ENCODE results near the gene TPM2. TPM values are rescaled to one million over a fixed set of nuclear protein-coding genes. Genes with fewer than 3 reads are reported as not detected.

TPM2 gene
- total and polyA plus RNA-seq, 9 of the 15 experiments (the other 6 are each of a cell fraction or from before 2014, with no cell fraction given) = 0.28 to 16.1 (median 4.5) TPM

DNA sequence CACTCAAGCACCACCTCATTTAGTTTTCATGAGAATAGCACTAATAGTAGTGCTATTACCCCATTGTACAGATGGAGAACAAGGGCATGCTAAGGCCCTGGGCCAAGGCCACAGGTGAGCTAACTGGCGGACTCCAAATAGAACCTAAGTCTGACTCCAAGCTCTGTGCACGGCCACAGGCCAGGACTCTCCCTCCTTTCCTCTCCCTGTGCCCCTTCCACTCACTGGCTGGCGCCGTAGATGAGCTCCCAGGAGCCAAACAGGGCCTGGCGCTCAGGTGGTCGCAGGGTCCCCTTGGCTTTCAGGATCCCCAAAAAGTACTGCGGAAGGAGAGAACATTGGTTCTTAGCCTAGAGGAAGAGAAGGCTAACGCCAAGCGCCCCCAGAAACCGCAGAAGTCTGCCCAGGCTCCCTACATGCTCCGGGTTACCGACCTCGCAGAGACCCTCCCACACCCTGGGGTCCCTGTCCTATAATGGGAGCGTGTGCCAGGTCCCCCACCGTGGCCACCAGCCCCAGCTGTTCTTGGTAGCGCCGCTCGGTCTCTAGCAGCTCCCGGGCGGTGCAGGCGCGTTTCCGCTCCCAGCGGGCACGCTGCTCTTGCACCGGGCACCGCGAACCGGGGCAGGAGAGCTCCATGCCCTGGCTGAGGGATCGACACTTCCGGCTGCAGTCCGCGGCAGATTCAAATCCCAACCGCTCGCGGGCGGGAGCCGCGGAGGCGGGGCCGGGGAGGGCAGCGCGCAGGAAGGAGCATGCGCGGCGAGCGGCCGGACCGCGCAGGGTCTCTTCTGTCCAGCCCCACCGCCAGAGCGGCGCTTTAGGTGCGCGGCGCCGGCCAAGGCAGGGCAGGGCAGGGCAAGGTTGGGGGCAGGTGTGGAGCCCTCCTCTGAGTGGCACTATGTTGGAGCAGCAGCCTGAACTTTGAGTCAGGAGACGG lies 24.9 kb downstream of the TPM2 start, which contains the start of gene ARHGEF39 (continued):
- TF ChIP-seq, protein P1, sequence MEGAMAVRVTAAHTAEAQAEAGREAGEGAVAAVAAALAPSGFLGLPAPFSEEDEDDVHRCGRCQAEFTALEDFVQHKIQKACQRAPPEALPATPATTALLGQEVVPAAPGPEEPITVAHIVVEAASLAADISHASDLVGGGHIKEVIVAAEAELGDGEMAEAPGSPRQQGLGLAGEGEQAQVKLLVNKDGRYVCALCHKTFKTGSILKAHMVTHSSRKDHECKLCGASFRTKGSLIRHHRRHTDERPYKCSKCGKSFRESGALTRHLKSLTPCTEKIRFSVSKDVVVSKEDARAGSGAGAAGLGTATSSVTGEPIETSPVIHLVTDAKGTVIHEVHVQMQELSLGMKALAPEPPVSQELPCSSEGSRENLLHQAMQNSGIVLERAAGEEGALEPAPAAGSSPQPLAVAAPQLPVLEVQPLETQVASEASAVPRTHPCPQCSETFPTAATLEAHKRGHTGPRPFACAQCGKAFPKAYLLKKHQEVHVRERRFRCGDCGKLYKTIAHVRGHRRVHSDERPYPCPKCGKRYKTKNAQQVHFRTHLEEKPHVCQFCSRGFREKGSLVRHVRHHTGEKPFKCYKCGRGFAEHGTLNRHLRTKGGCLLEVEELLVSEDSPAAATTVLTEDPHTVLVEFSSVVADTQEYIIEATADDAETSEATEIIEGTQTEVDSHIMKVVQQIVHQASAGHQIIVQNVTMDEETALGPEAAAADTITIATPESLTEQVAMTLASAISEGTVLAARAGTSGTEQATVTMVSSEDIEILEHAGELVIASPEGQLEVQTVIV (CRISPR knock-in tag; IDR thresholded peaks at IDR 0.05; ENCODE audit: borderline replicate concordance) = no peak
- TF ChIP-seq XRCC4 (IDR thresholded peaks at IDR 0.05; ENCODE audit: extremely low read depth, insufficient read depth, insufficient read length) (no peak), ELF2 (CRISPR knock-in tag; IDR thresholded peaks at IDR 0.05) (peak; percentile 61), ZKSCAN1 (IDR thresholded peaks at IDR 0.05; ENCODE audit: low read depth, low read length) (no peak), CBFA2T2 (conservative IDR thresholded peaks at IDR 0.05) (no peak), ZNF695 (CRISPR knock-in tag; IDR thresholded peaks at IDR 0.05) (no peak), POLR2A (conservative IDR thresholded peaks at IDR 0.05) (peak; percentile 83), MECOM (CRISPR knock-in tag; IDR thresholded peaks at IDR 0.05) (no peak), KAT2B (IDR thresholded peaks at IDR 0.05; ENCODE audit: low read depth, low read length) (no peak), ZNF282 (CRISPR knock-in tag; IDR thresholded peaks at IDR 0.05) (no peak), COPS2 (conservative IDR thresholded peaks at IDR 0.05) (no peak), HNRNPL (IDR thresholded peaks at IDR 0.05; ENCODE audit: low read depth, low read length) (peak; percentile 76), PRMT5 (CRISPR knock-in tag; IDR thresholded peaks at IDR 0.05) (no peak), TEAD2 (tag; IDR thresholded peaks at IDR 0.05) (no peak), RAD51 (IDR thresholded peaks at IDR 0.05; ENCODE audit: borderline replicate concordance, low read depth) (no peak), RBM34 (IDR thresholded peaks at IDR 0.05; ENCODE audit: borderline replicate concordance, insufficient read depth, low read length) (no peak), TEAD1 (CRISPR knock-in tag; IDR thresholded peaks at IDR 0.05) (no peak), ZNF740 (CRISPR knock-in tag; IDR thresholded peaks at IDR 0.05) (no peak), ZNF740 (tag; IDR thresholded peaks at IDR 0.05) (no peak), ZNF57 (CRISPR knock-in tag; IDR thresholded peaks at IDR 0.05) (no peak), NFIX (CRISPR knock-in tag; IDR thresholded peaks at IDR 0.05; ENCODE audit: low read depth) (no peak), ZBTB1 (CRISPR knock-in tag; IDR thresholded peaks at IDR 0.05; ENCODE audit: borderline replicate concordance, low read depth) (no peak)
- TF ChIP-seq, protein P2, sequence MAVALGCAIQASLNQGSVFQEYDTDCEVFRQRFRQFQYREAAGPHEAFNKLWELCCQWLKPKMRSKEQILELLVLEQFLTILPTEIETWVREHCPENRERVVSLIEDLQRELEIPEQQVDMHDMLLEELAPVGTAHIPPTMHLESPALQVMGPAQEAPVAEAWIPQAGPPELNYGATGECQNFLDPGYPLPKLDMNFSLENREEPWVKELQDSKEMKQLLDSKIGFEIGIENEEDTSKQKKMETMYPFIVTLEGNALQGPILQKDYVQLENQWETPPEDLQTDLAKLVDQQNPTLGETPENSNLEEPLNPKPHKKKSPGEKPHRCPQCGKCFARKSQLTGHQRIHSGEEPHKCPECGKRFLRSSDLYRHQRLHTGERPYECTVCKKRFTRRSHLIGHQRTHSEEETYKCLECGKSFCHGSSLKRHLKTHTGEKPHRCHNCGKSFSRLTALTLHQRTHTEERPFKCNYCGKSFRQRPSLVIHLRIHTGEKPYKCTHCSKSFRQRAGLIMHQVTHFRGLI (CRISPR knock-in tag; IDR thresholded peaks at IDR 0.05) = no peak
- TF ChIP-seq, protein P3, sequence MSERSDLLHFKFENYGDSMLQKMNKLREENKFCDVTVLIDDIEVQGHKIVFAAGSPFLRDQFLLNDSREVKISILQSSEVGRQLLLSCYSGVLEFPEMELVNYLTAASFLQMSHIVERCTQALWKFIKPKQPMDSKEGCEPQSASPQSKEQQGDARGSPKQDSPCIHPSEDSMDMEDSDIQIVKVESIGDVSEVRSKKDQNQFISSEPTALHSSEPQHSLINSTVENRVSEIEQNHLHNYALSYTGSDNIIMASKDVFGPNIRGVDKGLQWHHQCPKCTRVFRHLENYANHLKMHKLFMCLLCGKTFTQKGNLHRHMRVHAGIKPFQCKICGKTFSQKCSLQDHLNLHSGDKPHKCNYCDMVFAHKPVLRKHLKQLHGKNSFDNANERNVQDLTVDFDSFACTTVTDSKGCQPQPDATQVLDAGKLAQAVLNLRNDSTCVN (CRISPR knock-in tag; IDR thresholded peaks at IDR 0.05) = no peak
